Cardiac fibroblast (primary cell): ENCODE measurements around the gene DCANP1.

Source experiments
- DNase-seq, 2 donors: peaks; one replicate each; pipeline versions ENCODE4 v3.0.0 to v3.0.0-alpha.2; 2010; ENCODE audit warnings: low read depth in 2 of 2
- H3K4me3 ChIP-seq, 2 donors: replicated peaks in 1 of 2; 1 replicate in 1 of 2; 2 replicates in 1 of 2; pipeline ENCODE4 v1.5.1; 2011; ENCODE audit warnings: low read depth in 2 of 2, low read length in 2 of 2, mild to moderate bottlenecking in 2 of 2, moderate library complexity in 1 of 2
- CTCF ChIP-seq: IDR thresholded peaks from one replicate; pipeline ENCODE4 v1.5.1; 2011; ENCODE audit warnings: low read depth, mild to moderate bottlenecking, low read length, inconsistent platforms

Gene DCANP1

GRCh38 chr5:135395451-135395850 lies 51.7 kb downstream of the DCANP1 start:
- no peak for DNase-seq
- no peak for TF ChIP-seq CTCF
- no peak overlapping the region for H3K4me3 ChIP-seq
